HG02885 (cell line): ENCODE data around the gene SNX25.
"Not testable (repeated sequence)": the region's sequence is repeated elsewhere in the genome, so short reads cannot be mapped to it uniquely, and the experiment has no call there.

Source experiments
- ATAC-seq: cut with Tn5 transposase; IDR thresholded peaks from one replicate; pipeline ENCODE4 v1.9.1; 2021; ENCODE audit warnings: mild to moderate bottlenecking; ENCODE audit not compliant: unreplicated experiment, poor library complexity

Gene SNX25

DNA sequence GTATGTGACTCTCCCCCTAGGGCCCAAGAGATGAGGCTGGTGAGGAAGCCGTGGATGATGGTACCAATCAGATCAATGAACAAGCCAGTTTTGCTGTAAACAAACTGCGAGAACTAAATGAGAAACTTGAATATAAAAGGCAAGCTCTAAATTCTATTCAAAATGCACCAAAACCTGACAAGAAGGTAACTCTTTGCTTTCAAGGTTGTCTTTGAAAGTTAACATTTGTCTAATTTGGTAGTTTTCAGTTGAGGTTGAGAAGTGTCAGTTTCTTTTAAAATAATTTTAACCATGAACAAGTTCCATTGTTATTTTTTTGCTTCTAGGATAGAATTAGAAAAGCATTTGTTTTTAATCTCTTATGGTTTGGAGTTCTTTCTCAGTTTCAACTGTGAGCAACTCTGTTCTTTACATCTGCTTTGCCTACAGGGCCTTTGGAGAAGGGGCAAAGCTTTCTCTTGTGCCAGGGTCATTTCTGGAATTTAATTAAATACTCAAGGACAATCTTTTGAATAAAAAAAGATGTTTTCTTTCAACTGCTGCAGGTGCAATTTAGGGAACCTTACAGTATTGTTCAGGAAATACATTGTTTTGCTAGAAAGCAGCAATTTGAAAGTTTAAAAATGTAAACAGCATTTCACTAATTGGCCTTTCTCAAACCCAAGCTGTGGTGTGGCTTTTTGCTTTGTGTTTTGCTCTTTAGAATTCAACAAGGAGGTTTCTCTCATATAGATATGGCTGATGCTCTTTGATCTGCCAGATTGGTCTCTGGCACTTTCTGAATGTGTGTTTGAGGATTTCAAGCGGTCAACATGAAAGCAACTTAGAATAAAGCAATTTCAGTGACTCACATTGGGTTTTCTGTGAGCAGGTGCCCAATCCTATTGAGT lies 123.4 kb downstream of the SNX25 start:
- ATAC-seq, result peak; percentile 82

DNA sequence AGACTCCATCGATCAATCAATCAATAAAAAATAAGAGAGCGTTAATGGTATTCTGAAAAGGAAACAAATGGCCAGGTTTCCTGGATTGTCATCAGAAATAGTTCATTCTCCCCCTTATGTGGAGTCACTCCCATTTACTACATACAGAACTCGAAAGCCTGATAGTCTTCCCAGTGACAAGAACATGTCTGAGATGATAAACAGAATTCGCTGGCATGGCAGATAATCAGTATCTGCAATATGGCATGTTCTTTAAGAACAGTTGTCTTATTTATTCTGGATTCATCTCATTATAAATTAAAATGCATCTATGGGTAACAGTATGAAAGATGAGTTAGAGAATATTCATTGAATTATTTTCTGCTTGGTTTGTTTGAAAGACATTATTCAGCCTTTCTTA lies 124.9 kb downstream of the SNX25 start:
- no peak for ATAC-seq

DNA sequence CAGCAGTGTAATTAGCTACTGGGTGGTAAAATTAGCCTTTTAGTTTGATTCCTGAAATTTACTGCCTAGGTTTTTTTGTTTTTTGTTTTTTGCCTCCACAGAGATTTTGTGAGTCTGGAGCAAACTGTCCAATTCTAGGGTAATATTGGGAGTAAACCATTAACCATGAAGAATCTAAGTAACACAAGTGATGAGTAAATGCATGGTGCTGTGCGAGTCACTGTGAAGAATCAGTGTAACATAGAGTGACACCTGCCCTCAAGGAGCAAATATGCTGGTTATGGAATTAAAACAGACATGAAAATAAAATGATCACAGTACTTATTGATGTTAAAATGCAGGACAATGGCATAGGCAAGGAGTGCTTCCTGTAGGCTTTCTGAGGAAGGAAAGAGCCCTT lies 126.2 kb downstream of the SNX25 start:
- ATAC-seq, result no peak

DNA sequence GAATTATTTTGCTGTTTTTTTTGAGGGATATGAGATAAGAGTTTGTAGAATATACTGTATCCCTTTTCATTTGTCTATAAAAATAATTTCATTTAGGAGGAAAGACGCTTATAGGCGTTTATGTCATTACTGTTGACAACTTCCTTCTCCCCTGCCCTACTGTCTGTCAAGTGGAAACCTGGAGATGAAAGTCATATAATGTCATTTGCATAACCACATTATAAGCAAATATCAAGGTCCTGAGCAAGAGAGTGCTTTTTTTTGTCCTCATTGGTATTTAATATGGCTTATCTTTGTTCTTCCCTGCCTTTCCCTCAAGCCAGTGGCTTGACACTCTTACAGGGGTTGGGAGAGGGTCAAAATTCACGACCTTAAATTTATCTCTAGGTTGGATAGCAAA lies 130.5 kb downstream of the SNX25 start:
- ATAC-seq, result peak; percentile 27

DNA sequence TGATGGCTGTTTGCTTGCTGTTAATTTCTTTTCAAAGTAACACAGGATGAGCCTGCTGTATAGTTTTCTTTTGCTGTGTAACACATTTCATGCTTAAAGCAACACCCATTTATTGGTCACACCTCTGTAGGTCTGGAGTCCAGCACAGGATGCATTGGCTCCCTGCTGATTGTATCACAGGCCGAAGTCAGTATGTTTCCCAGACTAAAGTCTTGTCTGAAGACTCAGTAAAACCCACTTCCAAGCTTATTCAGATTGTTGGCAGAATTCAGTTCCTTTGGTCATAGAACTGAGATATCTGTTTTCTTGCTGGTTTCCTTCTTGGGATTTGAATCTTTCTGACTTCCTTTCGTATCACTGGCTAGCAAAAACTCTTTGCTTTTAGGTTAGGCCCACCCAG lies 132.0 kb downstream of the SNX25 start:
- ATAC-seq, result no peak

DNA sequence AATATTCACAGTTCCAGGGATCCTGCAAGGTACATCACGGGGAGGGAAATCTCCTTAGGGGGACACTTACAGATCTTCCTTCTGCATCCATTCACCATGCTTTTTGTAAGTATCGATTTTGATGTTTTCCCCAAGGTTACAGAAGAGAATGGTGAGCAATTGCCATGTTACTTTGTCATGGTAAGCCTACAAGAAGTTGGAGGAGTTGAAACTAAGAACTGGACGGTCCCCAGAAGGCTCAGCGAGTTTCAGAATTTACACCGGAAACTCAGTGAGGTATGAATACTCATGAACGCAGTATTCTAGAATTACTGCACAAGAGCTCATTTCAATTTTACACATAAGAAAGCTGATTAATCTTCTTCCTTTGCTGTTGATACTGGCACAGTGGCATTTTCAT lies 132.4 kb downstream of the SNX25 start:
- peak; percentile 72 for ATAC-seq

DNA sequence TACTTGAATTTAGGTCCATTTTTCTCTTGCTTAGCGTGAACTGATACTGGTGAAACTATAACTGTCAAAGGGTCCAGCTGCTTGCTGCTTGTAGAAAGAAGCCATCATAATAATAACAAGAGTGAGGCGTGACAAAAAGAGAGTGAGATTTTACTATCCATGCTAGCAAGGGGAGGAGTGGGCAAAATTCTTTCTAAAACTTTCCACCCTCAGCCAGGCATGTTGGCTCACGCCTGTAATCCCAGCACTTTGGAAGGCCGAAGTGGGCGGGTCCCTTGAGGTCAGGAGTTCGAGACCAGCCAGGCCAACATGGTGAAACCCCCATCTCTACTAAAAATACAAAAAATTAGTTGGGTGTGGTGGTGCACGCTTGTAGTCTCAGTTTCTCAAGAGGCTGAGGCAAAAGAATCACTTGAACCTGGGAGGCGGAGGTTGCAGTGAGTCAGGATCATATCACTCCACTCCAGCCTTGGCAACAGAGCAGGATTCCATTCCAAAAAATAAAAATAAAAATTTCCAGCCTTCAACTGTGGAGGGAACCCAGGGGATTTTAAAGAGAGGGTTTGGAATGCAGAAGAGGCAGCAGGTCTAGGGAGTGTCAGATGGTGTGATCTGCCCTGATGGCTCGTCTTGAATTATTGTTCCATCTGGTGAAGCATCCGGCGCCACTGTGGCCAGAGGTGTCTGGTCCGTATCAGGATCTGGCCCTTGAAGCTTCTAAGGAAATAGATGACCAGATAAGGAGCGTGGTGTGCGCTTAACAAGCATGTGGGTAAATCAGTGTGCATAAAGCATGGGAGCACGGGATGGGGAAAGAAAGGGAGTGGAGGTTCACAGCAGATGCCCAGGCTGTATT lies 134.6 kb downstream of the SNX25 start:
- peak; percentile 33 for ATAC-seq

DNA sequence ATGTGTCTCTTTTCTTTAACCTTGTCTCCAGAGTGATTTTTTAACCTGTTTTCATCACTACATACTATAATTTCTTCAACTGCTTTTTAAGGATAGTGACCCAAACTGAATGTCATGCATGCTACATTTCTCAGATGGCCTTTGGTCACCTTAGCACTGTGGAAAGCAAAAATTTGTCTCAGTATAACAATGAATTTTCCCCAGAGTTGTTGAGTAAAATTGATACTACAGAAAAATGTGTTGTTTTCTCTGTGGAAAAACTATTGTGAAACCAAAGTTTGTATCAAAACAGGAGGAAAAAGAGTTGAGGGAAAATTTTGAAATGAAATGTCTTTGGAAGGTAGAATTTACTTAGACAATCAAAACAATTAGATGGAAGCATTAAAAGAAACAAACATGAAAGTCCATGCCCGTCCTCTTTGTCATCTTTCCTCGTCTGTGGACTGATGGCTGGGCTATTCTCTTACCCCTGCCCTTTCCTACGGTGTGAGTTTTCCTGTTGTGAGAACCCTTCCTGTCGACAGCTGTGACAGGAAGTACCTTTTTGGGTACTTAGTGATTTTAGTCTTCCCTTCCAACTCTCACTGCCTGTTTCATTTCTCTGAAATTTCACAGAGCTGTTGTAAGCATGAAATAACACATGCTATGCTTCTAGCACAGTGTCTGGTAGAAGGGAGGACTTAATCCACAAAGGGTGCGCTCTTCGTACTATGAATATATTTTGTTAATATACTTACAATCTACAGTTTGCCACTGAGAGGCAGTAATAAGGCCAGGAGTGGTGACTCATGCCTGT lies 135.5 kb downstream of the SNX25 start:
- peak; percentile 63 for ATAC-seq

DNA sequence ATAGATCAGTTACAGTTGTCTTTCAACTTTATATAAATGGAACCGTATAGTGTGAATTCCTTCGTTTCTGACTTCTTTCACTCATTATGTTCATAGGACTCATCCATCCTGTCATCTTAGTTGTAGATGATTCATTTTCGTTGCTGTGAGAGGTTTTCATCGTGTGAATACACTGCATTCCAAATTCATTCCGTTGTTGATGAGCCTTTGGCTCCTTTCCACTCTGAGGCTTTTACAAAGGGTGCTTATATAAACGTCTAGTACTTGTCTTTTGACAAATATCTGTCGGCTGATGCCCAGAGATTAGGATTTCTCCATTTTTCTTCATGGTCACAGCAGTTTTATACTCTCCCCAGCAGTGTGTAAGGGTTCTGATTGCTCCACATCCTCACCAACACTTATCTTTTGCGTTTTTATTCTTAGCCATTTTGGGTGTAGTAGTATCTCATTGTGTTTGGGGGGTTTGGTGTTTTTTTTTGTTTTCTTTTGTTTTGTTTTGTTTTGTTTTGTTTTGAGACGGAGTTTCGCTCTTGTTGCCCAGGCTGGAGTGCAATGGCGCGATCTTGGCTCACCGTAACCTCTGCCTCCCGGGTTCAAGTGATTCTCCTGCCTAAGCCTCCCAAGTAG lies 137.7 kb downstream of the SNX25 start:
- ATAC-seq, result no peak

DNA sequence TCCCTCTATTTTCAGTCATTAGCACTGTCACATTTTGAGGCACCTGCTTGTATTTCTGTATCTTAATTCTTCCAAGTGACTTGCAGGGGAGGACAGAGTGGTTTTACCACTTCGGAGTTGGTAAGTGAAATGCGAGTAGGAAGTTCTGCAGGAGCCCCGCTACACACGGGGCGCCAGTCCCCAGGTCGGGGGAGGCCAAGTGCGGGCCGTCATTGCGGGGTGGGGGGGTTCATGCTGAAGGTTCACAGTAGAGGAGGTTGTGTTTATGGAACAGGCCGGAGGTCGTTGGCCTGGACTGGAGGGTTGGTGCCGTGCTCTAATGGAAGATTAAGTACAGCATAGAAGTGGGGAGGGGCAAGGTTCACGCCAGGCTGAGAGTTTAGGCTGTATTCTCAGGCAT lies 142.3 kb downstream of the SNX25 start:
- no peak for ATAC-seq

DNA sequence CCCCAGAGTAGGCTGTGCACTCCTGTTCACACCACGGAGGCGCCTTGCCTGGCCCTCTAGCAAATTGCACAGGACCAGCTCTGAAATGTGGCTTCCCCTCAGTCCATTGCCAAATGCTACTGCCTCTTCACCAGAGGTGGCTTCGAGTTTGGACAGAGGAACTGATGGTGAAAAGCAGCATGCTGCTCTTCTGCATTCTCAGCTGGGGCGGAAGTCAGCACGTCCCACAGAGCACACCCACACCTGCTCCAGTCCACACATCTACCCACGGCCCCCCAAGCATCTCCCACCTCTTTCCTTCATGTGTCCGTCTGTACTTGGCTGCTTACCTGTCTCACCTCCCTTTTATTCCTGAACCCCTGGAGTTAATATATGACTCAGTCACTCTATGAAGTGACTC lies 142.8 kb downstream of the SNX25 start:
- ATAC-seq, result no peak

DNA sequence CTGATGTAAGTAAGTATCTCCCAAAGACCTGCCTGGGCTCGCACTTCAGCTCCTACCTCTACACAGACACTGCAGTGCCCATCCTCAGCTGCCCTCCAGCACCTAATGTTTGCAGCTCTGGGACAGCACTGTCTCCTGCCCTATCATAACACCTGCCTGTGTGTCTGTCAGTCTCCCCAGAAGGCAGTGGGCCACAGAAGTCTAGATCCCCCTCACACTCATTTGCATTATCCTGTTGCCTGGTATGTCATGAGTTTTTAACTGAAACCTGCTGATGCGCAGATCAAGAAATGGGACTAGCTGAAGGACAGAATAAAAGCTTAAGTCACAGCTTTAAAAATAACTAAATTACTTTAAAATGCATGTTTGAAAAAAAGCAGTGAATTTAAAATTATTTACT lies 143.3 kb downstream of the SNX25 start:
- no peak for ATAC-seq

DNA sequence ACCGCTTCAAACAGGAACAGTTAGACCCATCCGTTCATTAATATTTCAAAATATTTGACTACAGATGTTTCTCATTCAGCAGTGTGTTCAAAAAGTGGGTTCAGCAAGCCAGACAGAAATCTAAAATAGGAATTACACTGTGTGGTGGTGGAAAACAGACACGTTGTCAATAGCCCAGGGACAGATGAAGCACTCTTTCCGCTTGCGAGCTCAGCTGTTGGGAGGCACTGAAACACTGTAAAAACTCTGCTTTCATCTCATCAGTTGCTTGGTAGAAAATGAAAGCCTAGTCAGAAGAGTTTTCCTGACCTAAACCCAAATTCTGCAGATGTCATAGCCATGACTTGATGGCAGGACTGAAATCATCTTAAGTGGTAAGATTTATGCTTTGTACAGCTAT lies 147.8 kb downstream of the SNX25 start:
- ATAC-seq, result no peak

DNA sequence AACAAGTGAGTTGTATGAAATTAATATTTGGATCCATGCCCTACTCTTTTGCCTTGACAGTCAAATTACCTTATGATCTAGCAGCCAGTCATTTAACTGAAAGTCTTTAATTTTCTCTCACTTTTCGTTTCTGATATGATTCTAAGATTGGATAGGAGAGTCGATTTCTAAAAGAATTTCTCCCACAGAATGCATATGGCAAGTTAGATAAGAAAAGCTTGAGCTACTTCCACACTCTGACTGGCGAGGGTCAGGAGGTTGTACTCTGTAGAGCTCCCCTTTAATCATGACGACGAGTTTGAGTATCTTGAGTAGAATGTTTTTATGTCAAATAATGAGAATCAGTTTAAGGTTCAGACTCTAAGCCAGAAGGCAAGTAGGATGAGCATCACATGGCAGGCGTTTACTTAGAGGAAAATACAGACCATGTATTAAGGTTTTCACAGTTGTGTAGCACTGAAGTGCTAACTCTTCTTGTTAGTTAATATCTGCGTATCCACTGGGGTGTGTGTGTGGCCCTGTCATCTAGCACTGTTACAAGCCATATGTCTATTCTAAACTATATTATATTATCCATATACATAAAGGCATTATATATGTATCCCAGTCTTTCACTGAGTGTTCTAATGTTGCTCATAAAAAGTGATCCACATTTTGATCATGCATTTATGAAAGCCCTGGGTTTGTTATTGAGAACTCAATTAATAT lies 148.5 kb downstream of the SNX25 start:
- ATAC-seq, result no peak

DNA sequence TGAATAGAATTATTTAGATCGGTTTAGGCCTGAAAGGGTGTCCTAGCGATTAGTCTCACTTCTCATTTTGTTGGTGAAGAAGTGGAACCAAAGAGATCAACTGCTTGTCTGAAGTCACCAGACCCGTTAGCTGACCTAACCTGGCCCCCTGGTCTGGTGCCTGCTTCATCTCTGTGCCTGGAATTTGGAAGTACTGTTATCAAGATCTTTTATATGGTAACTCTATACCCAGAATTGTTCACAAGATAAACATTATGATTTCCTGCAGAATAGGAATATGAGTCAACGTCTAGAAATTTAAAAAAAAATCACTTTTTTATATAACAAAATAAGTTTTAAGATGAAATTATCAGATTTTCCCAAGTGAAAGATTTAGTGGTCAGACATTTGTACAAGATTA lies 149.1 kb downstream of the SNX25 start:
- ATAC-seq, result no peak

DNA sequence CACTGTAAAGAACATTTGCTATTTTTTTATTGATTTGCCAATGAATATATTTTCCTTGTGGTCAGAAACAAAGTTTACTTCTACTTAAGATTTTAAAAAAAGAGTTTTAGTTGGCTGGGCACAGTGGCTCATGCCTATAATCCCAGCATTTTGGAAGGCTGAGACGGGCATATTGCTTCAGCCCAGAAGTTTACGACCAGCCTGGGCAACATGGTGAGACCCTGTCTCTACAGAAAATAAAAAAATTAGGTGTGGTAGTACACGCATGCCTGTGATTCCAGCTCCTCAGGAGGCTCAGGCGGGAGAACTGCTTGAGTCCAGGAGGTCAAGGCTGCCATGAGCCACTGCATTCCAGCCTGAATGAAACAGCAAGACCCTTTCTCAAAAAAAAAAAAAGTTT lies 149.6 kb downstream of the SNX25 start:
- ATAC-seq, result no peak

DNA sequence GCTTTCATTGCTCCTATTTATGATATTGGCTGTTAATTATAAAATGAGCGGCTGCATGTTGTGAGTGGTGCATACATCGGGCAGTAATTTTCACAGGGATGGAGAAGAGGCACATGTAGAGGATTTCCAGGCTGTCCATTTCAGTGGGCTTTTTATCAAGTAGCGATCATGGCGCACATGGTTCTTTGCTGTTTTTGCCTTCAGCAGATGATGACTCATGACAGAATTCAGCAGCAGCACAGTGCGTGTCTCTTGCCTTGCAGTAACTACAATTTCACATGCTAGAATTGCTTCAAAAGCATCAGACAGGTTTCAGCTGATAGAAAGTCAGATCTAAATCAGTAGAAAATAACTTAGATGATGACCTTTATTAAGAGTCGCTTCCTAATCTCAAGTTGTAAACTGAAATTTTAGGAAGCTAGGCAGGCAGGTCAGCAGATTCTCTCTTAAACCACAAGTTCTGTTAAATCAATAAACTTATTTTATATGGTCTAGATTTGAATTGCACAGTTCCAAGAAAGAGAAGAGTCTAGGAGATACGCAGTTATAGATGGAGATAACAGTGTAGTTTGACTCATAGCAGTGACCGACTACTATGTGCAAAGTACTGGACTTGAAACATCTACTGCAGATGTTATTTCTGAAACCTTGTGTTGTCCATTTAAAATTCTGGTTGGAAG lies 150.5 kb downstream of the SNX25 start:
- ATAC-seq, result no peak

DNA sequence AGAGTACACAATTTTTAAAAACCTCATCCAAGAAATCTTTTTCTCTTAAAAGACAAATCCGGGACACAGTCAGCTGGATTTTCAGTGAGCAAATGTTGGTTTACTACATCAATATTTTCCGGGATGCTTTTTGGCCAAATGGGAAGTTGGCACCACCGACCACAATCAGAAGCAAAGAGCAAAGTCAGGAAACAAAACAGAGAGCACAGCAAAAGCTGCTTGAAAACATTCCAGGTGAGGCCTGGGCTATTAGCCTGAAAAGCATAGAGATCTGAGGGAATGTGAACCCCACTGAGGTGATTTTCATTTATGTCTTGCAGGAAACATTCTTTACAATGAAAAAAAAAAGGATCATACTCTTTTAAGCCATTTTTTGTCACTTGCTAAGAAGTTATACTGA lies 152.5 kb downstream of the SNX25 start:
- ATAC-seq, result no peak

DNA sequence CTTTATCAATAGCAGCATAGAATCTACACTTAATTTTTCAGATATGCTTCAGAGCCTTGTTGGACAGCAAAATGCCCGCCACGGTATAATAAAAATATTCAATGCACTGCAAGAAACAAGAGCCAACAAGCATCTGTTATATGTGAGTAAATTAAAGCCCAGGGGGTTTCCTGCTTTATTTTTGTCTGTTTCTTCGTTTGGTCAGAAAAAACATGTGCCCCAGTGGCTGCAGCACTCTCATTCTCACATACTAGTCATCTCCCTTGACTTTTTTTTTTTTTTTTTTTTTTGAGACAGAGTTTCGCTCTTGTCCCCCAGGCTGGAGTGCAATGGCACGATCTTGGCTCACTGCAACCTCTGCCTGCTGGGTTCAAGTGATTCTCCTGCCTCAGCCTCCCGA lies 153.2 kb downstream of the SNX25 start:
- ATAC-seq, result not testable (repeated sequence)
